HEK293 (cell line): Measurements from ENCODE around the gene GALNT11.

Experiments
- CTCF ChIA-PET: fragments of 350-600 bp; formaldehyde crosslinking; extraction: SDS; loops from one replicate; lab custom pipeline; 2021; ENCODE audit warnings: antibody characterized with exemption; lab: Yijun Ruan, JAX
- POLR2A ChIA-PET: fragments of 300-600 bp; formaldehyde crosslinking; extraction: SDS; loops from one replicate; lab custom pipeline; 2020; ENCODE audit warnings: antibody characterized with exemption, inconsistent platforms; lab: Yijun Ruan, JAX
- H3K27ac ChIP-seq: fragments of 200-500 bp; sonication (Bioruptor generic); 2 replicates; pipeline ENCODE4 v1.5.1; 2014; ENCODE audit warnings: low read depth, low read length, control low read depth, inconsistent platforms; ENCODE audit errors: extremely low read depth
- H3K36me3 ChIP-seq, 2 experiments: fragments of 200-500 bp in 1 of 2; sonication (Bioruptor generic) in 1 of 2; 1 replicate in 1 of 2; 2 replicates in 1 of 2; pipeline ENCODE4 v1.5.1; 2014 to 2017; ENCODE audit warnings: inconsistent platforms in 2 of 2, low read length in 2 of 2; ENCODE audit not compliant: control insufficient read depth in 2 of 2, insufficient read depth in 1 of 2
- H3K4me1 ChIP-seq: fragments of 200-500 bp; sonication (Bioruptor generic); 2 replicates; pipeline ENCODE4 v1.5.1; 2014; ENCODE audit warnings: mild to moderate bottlenecking, low read length, inconsistent platforms; ENCODE audit not compliant: control insufficient read depth, insufficient read depth
- H3K4me3 ChIP-seq: 2 replicates; pipeline ENCODE4 v1.5.1; 2011; ENCODE audit warnings: low read depth, mild to moderate bottlenecking, control low read depth, low read length, moderate library complexity
- H3K9me3 ChIP-seq: fragments of 200-500 bp; sonication (Bioruptor generic); 2 replicates; pipeline ENCODE4 v1.5.1; 2014; ENCODE audit warnings: low read depth, low read length, inconsistent platforms; ENCODE audit not compliant: control insufficient read depth, insufficient read depth
- GFI1B ChIP-seq: fragments of 450-650 bp; formaldehyde crosslinking; IDR thresholded peaks from 2 replicates; pipeline ENCODE4 v1.5.1; 2016; ENCODE audit warnings: missing biosample characterization, missing genetic modification characterization
- GLIS1 ChIP-seq: fragments of 450-650 bp; formaldehyde crosslinking; IDR thresholded peaks from 2 replicates; pipeline ENCODE4 v1.5.1; 2016; ENCODE audit warnings: missing biosample characterization, missing genetic modification characterization
- HOXC10 ChIP-seq: sonication (generic); formaldehyde crosslinking; IDR thresholded peaks from 2 replicates; pipeline ENCODE4 v1.8.1; 2023; ENCODE audit warnings: mild to moderate bottlenecking, missing genetic modification reagents
- SETDB1 ChIP-seq: IDR thresholded peaks from one replicate; pipeline ENCODE4 v1.6.1; 2017; ENCODE audit warnings: mild to moderate bottlenecking, low read length, moderate library complexity, mixed read lengths; ENCODE audit not compliant: insufficient read length
- SP2 ChIP-seq: fragments of 450-650 bp; formaldehyde crosslinking; IDR thresholded peaks from 2 replicates; pipeline ENCODE4 v1.5.1; 2016; ENCODE audit warnings: missing biosample characterization, missing genetic modification characterization
- ZBTB8A ChIP-seq: fragments of 450-650 bp; formaldehyde crosslinking; IDR thresholded peaks from 2 replicates; pipeline ENCODE4 v1.5.1; 2016; ENCODE audit warnings: missing biosample characterization, missing genetic modification characterization
- ZEB2 ChIP-seq: fragments of 450-650 bp; formaldehyde crosslinking; IDR thresholded peaks from 2 replicates; pipeline ENCODE4 v1.5.1; 2016; ENCODE audit warnings: missing biosample characterization, missing genetic modification characterization
- ZIC2 ChIP-seq: fragments of 450-650 bp; formaldehyde crosslinking; IDR thresholded peaks from 2 replicates; pipeline ENCODE4 v1.5.1; 2016; ENCODE audit warnings: missing biosample characterization, missing genetic modification characterization
- ZNF133 ChIP-seq: fragments of 450-650 bp; formaldehyde crosslinking; IDR thresholded peaks from 2 replicates; pipeline ENCODE4 v1.5.1; 2016; ENCODE audit warnings: missing biosample characterization, missing genetic modification characterization
- ZNF146 ChIP-seq: fragments of 450-650 bp; formaldehyde crosslinking; IDR thresholded peaks from 2 replicates; pipeline ENCODE4 v1.5.1; 2016; ENCODE audit warnings: missing biosample characterization, missing genetic modification characterization
- ZNF2 ChIP-seq: fragments of 450-650 bp; formaldehyde crosslinking; IDR thresholded peaks from 2 replicates; pipeline ENCODE4 v1.5.1; 2016; ENCODE audit warnings: missing biosample characterization, missing genetic modification characterization
- ZNF274 ChIP-seq, 2 experiments: fragments of 200-500 bp in 1 of 2; fragments of 450-650 bp in 1 of 2; sonication (Bioruptor generic) in 1 of 2; formaldehyde crosslinking in 1 of 2; IDR thresholded peaks; 2 replicates each; pipeline versions ENCODE4 v1.5.1 to v1.6.1; 2014 to 2016; ENCODE audit warnings: borderline replicate concordance in 1 of 2, inconsistent platforms in 1 of 2, low read length in 1 of 2, missing biosample characterization in 1 of 2, missing genetic modification characterization in 1 of 2
- ZNF341 ChIP-seq: fragments of 450-650 bp; formaldehyde crosslinking; IDR thresholded peaks from 2 replicates; pipeline ENCODE4; 2016; ENCODE audit warnings: low read depth, missing biosample characterization, missing genetic modification characterization
- ZNF423 ChIP-seq: fragments of 450-650 bp; formaldehyde crosslinking; IDR thresholded peaks from 2 replicates; pipeline ENCODE4 v1.5.1; 2016; ENCODE audit warnings: missing biosample characterization, missing genetic modification characterization
- ZNF626 ChIP-seq: fragments of 450-650 bp; sonication (Bioruptor Pico); formaldehyde crosslinking; IDR thresholded peaks from 2 replicates; pipeline ENCODE4 v1.5.1; 2018; ENCODE audit warnings: missing biosample characterization, missing genetic modification characterization, inconsistent platforms
- ZNF791 ChIP-seq: fragments of 450-650 bp; formaldehyde crosslinking; IDR thresholded peaks from 2 replicates; pipeline ENCODE4 v1.5.1; 2016; ENCODE audit warnings: missing biosample characterization, missing genetic modification characterization
- ZSCAN30 ChIP-seq: fragments of 450-650 bp; IDR thresholded peaks from 2 replicates; pipeline ENCODE4 v1.5.1; 2018; ENCODE audit warnings: missing biosample characterization, mild to moderate bottlenecking, missing genetic modification characterization, moderate library complexity
- TF ChIP-seq, protein P1 (sequence below): fragments of 450-650 bp; formaldehyde crosslinking; IDR thresholded peaks from 2 replicates; pipeline ENCODE4 v1.5.1; 2016; ENCODE audit warnings: missing biosample characterization, missing genetic modification characterization
- TF ChIP-seq, protein P2 (sequence below): fragments of 450-650 bp; formaldehyde crosslinking; IDR thresholded peaks from 2 replicates; pipeline ENCODE4 v1.5.1; 2016; ENCODE audit warnings: missing biosample characterization, missing genetic modification characterization, borderline replicate concordance
- TF ChIP-seq, protein P3 (sequence below): fragments of 450-650 bp; formaldehyde crosslinking; IDR thresholded peaks from 2 replicates; pipeline ENCODE4 v1.5.1; 2016; ENCODE audit warnings: missing biosample characterization, missing genetic modification characterization
- TF ChIP-seq, protein P4 (sequence below): fragments of 450-650 bp; formaldehyde crosslinking; IDR thresholded peaks from 2 replicates; pipeline ENCODE4 v1.5.1; 2016; ENCODE audit warnings: missing biosample characterization, missing genetic modification characterization

Gene GALNT11

DNA sequence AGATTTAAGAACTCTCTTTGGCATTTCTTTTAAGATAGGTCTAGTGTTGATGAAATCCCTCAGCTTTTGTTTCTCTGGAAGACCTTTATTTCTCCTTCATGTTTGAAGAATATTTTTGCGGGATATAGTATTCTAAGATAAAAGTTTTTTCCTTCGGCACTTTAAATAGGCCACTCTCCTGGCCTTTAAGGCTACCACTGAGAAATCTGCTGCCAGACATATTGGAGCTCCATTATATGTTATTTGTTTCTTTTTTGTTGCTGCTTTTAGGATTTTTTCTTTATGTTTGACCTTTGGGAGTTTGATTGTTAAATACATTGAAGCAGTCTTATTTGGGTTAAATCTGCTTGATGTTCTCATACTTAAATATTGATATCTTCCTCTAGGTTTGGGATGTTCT lies 22.6 kb downstream of the GALNT11 start:
- TF ChIP-seq HOXC10 (CRISPR knock-in tag) = no peak
- TF ChIP-seq ZNF133 (tag by site-specific recombination) = 0 out of 2 replicates have a peak, but pooled peaks have one; percentile 48
- TF ChIP-seq ZNF791 (tag by site-specific recombination) = peak; percentile 85
- no peak for TF ChIP-seq ZEB2
- no peak for TF ChIP-seq ZNF341 (tag by site-specific recombination)
- TF ChIP-seq SETDB1 = peak; percentile 65
- ChIA-PET POLR2A (no interaction called here), CTCF (no interaction called here)

DNA sequence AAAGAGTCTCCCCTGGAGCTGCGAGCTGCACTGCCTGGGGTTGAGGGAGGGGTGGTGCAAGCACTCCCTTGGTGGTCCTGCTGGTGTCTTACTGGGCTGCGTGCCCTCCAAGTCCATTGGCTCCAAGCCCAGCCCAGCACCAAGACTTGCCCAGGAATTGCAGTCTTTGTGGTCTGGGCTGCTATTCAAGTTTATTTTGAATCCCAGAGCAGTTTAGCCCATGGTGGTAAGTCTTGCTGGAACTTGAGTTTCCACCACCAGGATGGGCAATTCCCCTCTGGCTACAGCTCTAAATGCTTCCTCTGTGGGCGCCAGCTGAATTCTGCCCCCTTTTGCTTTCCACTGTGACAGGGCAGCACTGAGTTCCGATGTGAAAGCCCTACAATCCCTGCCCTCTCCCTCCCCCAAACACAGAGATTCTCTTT lies 25.1 kb downstream of the GALNT11 start:
- no peaks in the 10 kb centered on the region for H3K9me3 ChIP-seq
- no peak overlapping the region for H3K4me3 ChIP-seq
- TF ChIP-seq ZSCAN30 (no peak), GLIS1 (peak; percentile 89), GFI1B (tag by site-specific recombination) (no peak), ZIC2 (peak; percentile 74), ZBTB8A (tag by site-specific recombination) (0 out of 2 replicates have a peak, but pooled peaks have one; percentile 33), ZNF423 (peak; percentile 39; the same call in 1 of the 2 replicates)
- TF ChIP-seq, protein P1, sequence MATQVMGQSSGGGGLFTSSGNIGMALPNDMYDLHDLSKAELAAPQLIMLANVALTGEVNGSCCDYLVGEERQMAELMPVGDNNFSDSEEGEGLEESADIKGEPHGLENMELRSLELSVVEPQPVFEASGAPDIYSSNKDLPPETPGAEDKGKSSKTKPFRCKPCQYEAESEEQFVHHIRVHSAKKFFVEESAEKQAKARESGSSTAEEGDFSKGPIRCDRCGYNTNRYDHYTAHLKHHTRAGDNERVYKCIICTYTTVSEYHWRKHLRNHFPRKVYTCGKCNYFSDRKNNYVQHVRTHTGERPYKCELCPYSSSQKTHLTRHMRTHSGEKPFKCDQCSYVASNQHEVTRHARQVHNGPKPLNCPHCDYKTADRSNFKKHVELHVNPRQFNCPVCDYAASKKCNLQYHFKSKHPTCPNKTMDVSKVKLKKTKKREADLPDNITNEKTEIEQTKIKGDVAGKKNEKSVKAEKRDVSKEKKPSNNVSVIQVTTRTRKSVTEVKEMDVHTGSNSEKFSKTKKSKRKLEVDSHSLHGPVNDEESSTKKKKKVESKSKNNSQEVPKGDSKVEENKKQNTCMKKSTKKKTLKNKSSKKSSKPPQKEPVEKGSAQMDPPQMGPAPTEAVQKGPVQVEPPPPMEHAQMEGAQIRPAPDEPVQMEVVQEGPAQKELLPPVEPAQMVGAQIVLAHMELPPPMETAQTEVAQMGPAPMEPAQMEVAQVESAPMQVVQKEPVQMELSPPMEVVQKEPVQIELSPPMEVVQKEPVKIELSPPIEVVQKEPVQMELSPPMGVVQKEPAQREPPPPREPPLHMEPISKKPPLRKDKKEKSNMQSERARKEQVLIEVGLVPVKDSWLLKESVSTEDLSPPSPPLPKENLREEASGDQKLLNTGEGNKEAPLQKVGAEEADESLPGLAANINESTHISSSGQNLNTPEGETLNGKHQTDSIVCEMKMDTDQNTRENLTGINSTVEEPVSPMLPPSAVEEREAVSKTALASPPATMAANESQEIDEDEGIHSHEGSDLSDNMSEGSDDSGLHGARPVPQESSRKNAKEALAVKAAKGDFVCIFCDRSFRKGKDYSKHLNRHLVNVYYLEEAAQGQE (tag by site-specific recombination) = no peak
- TF ChIP-seq, protein P2, sequence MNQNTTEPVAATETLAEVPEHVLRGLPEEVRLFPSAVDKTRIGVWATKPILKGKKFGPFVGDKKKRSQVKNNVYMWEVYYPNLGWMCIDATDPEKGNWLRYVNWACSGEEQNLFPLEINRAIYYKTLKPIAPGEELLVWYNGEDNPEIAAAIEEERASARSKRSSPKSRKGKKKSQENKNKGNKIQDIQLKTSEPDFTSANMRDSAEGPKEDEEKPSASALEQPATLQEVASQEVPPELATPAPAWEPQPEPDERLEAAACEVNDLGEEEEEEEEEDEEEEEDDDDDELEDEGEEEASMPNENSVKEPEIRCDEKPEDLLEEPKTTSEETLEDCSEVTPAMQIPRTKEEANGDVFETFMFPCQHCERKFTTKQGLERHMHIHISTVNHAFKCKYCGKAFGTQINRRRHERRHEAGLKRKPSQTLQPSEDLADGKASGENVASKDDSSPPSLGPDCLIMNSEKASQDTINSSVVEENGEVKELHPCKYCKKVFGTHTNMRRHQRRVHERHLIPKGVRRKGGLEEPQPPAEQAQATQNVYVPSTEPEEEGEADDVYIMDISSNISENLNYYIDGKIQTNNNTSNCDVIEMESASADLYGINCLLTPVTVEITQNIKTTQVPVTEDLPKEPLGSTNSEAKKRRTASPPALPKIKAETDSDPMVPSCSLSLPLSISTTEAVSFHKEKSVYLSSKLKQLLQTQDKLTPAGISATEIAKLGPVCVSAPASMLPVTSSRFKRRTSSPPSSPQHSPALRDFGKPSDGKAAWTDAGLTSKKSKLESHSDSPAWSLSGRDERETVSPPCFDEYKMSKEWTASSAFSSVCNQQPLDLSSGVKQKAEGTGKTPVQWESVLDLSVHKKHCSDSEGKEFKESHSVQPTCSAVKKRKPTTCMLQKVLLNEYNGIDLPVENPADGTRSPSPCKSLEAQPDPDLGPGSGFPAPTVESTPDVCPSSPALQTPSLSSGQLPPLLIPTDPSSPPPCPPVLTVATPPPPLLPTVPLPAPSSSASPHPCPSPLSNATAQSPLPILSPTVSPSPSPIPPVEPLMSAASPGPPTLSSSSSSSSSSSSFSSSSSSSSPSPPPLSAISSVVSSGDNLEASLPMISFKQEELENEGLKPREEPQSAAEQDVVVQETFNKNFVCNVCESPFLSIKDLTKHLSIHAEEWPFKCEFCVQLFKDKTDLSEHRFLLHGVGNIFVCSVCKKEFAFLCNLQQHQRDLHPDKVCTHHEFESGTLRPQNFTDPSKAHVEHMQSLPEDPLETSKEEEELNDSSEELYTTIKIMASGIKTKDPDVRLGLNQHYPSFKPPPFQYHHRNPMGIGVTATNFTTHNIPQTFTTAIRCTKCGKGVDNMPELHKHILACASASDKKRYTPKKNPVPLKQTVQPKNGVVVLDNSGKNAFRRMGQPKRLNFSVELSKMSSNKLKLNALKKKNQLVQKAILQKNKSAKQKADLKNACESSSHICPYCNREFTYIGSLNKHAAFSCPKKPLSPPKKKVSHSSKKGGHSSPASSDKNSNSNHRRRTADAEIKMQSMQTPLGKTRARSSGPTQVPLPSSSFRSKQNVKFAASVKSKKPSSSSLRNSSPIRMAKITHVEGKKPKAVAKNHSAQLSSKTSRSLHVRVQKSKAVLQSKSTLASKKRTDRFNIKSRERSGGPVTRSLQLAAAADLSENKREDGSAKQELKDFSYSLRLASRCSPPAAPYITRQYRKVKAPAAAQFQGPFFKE = no peak
- H3K4me1 ChIP-seq = peaks cover 4% of the 10 kb centered on the region; the same call in 1 of the 2 replicates
- no peaks in the 10 kb centered on the region for H3K36me3 ChIP-seq
- ChIA-PET CTCF (no interaction called here), POLR2A (no interaction called here)
- H3K27ac ChIP-seq = no peak overlapping the region

More for the DNA sequence above, 22.6 kb downstream of the GALNT11 start:
- Histone ChIP-seq H3K27ac (no peak overlapping the region), H3K9me3 (no peaks in the 10 kb centered on the region), H3K4me1 (peaks cover 3% of the 10 kb centered on the region; the same call in 1 of the 2 replicates), H3K36me3 (no peaks in the 10 kb centered on the region), H3K4me3 (no peak overlapping the region)

DNA sequence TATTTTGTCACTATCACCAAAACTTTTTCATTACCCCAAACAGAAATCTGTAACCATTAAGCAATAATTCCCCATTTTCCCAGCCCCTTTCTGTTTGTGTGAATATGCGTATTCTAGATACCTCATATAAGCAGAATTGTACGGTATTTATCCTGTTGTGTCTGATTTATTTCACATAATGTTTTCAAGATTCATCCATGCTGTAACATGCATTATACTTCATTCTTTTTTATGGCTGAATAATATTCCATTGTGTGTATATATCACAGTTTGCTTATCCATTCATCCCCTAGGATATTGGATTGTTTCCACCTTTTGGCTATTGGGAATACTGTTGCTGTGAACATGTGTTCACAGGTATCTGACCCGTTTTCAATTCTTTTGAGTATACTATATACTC lies 26.5 kb downstream of the GALNT11 start:
- ChIA-PET POLR2A (no interaction called here), CTCF (no interaction called here)
- TF ChIP-seq ZNF2 (tag by site-specific recombination) (no peak), SETDB1 (no peak), ZNF146 (tag by site-specific recombination) (peak; percentile 93), SP2 (tag by site-specific recombination) (no peak), ZNF626 (tag by site-specific recombination) (no peak), ZNF274 (IDR thresholded peaks at IDR 0.05; ENCODE audit: low read length) (no peak), ZNF274 (tag by site-specific recombination; IDR thresholded peaks at IDR 0.05; ENCODE audit: borderline replicate concordance) (no peak)
- TF ChIP-seq, protein P3, sequence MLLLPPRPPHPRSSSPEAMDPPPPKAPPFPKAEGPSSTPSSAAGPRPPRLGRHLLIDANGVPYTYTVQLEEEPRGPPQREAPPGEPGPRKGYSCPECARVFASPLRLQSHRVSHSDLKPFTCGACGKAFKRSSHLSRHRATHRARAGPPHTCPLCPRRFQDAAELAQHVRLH (tag by site-specific recombination) = 0 out of 2 replicates have a peak, but pooled peaks have one; percentile 17
- TF ChIP-seq, protein P4, sequence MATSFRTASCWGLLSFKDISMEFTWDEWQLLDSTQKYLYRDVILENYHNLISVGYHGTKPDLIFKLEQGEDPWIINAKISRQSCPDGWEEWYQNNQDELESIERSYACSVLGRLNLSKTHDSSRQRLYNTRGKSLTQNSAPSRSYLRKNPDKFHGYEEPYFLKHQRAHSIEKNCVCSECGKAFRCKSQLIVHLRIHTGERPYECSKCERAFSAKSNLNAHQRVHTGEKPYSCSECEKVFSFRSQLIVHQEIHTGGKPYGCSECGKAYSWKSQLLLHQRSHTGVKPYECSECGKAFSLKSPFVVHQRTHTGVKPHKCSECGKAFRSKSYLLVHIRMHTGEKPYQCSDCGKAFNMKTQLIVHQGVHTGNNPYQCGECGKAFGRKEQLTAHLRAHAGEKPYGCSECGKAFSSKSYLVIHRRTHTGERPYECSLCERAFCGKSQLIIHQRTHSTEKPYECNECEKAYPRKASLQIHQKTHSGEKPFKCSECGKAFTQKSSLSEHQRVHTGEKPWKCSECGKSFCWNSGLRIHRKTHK (tag by site-specific recombination) = no peak

More for the DNA sequence above, 26.5 kb downstream of the GALNT11 start:
- no peaks in the 10 kb centered on the region for H3K36me3 ChIP-seq
- peaks cover 4% of the 10 kb centered on the region; the same call in 1 of the 2 replicates for H3K4me1 ChIP-seq
- no peak overlapping the region for H3K4me3 ChIP-seq
- H3K9me3 ChIP-seq = no peaks in the 10 kb centered on the region
- H3K27ac ChIP-seq = no peak overlapping the region
